Measurements from ENCODE around the gene FBN1. TPM values are rescaled to one million over a fixed set of nuclear protein-coding genes. Genes with fewer than 3 reads are reported as not detected.

FBN1 gene
- total and polyA plus RNA-seq, 10 of the 15 experiments (the other 5 are each of a cell fraction or from before 2014, with no cell fraction given), result 2.2 to 15.3 (median 7.0) TPM

DNA sequence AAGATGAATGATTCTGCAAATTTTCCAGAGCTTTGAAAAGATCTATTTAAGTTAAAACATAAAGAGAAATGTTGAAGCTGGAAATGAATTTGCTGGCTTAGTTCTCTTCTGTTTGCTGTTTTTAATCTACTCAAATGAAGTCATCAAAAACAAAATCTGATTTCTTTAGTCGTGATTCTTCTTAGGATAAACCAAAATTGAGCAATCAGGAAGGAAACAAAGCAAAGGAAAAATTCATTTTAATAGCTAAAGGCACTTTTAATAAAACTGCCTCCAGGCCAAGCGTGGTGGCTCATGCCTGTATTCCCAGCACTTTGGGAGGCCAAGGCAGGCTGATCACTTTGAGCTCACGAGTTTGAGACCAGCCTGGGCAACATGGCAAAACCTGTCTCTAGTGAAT, 223.1 kb downstream of the FBN1 start (continued):
- no peak for TF ChIP-seq CREB1 (IDR thresholded peaks at IDR 0.05; ENCODE audit: low read depth)

DNA sequence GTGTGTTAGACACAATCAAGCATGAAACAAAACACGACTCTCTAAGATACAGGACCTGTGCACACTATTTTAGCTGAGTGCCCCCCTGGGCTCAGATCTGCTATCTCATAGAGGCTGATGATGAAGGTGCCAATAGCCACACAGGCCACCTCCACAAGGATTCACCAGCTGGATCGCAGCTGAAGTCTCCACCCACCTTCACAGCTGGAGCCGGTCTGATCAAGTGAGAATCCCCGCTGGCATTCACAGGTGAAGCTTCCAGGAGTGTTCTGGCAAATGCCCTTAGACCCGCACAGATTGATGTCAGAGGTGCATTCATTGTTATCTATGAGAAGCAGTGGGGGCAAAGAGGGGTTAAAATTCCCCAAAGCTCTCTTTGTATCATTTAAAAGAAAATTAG, 224.1 kb downstream of the FBN1 start:
- no peaks in the 10 kb centered on the region for H3K27me3 ChIP-seq (replicated peaks in 1 of 2; ENCODE audit: control insufficient read depth in 2 of 2, insufficient read depth in 2 of 2, low read length in 1 of 2)
- peaks cover 0 to 2% of the 10 kb centered on the region in 2 experiments; a peak in 1 of 4 replicates for H3K36me3 ChIP-seq (ENCODE audit: control insufficient read depth in 2 of 2, insufficient read depth in 2 of 2, low read length in 1 of 2)
- no peak for FAIRE-seq
- no peak overlapping the region for H2AFZ ChIP-seq (ENCODE audit: control insufficient read depth, low read depth, low read length)
- intact Hi-C loops (cut with micrococcal nuclease; ENCODE audit: unreplicated experiment) (no loop called here), in situ Hi-C loops (cut with MboI) (no loop called here)
- peaks cover 2% of the 10 kb centered on the region; the same call in 1 of the 2 replicates for H3K4me1 ChIP-seq (ENCODE audit: control insufficient read depth, insufficient read depth, low read length)
- no peak for ATAC-seq
- BruUV-seq (replicated peaks), result no TSS peak
- SMC1A ChIA-PET (ENCODE audit: uncharacterized antibody, unreplicated experiment), result interaction anchor here (0.7 to 1.2 kb wide), 5 partner anchors 13 to 218 kb away, joined by 3 to 4 read pairs (median 3); no protein-coding TSS in a partner anchor
- POLR2A ChIA-PET, result interaction anchor here (0.6 kb wide), 1 partner anchor 23 kb away, joined by 4 read pairs; no protein-coding TSS in a partner anchor
- no peak overlapping the region for H3K4me2 ChIP-seq (ENCODE audit: control insufficient read depth, insufficient read depth)
- WGBS (ENCODE audit: insufficient coverage, insufficient replicate concordance, low lambda C conversion rate, missing lambda C conversion rate), result 78% methylated on average over 5 of the region's 5 CpGs
- H3K4me3 ChIP-seq, result no peak overlapping the region
- H4K20me1 ChIP-seq (ENCODE audit: control insufficient read depth, insufficient read depth), result no peaks in the 10 kb centered on the region
- DNase-seq (ENCODE audit: low read depth, low spot score), result no peak
- H3K79me2 ChIP-seq (ENCODE audit: control insufficient read depth, insufficient read depth, low read length), result no peaks in the 10 kb centered on the region
- RAD21 ChIA-PET (ENCODE audit: unreplicated experiment), result interaction anchor here (1.4 kb wide), 1 partner anchor 62 kb away, joined by 5 read pairs; no protein-coding TSS in a partner anchor
- H3K9ac ChIP-seq (ENCODE audit: control insufficient read depth, insufficient read depth, low read length), result no peak overlapping the region
- no peaks in the 10 kb centered on the region for H3K9me3 ChIP-seq (replicated peaks; ENCODE audit: control insufficient read depth, insufficient read depth, low read length)
- TF ChIP-seq KDM1A (IDR thresholded peaks at IDR 0.05; ENCODE audit: borderline replicate concordance), result no peak
- TF ChIP-seq FOXK2 (IDR thresholded peaks at IDR 0.05), result no peak
- TF ChIP-seq ZSCAN29 (IDR thresholded peaks at IDR 0.05), result no peak
- TF ChIP-seq NR2C1 (IDR thresholded peaks at IDR 0.05), result no peak
- no peak for TF ChIP-seq NFYA (IDR thresholded peaks at IDR 0.05; ENCODE audit: borderline replicate concordance, low read depth, low read length)
- H3K27ac ChIP-seq (ENCODE audit: control insufficient read depth, insufficient read depth), result no peak overlapping the region
- CTCF ChIA-PET, result interaction anchor here (1.2 to 3.3 kb wide), 2 partner anchors 62 to 86 kb away, joined by 3 to 8 read pairs; no protein-coding TSS in a partner anchor

DNA sequence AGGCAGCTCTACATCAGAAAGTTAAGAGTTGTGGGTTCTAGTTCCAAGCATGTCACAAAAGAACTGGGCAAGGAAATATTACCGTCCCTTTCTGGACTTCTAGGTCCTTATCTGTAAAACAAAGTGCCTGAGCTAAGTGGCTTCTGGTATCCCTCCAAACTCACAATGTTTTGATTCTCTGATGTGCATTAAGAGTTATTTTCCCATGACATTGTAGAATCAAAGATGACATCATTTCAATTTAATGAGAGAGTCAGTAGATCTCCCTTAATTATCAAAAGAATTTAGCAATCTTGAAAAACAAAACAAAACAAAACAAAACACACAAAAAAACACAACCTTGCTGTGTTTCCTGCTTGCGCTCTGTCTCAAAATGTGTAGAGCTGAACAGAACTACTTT, 225.6 kb downstream of the FBN1 start:
- WGBS (ENCODE audit: insufficient coverage, insufficient replicate concordance, low lambda C conversion rate, missing lambda C conversion rate), result 97% methylated on average over 2 of the region's 2 CpGs
- ChIA-PET RAD21 (ENCODE audit: unreplicated experiment) (no interaction called here), CTCF (interaction anchor here (3.3 kb wide), 1 partner anchor 61 kb away, joined by 8 read pairs; no protein-coding TSS in a partner anchor), POLR2A (no interaction called here), SMC1A (ENCODE audit: uncharacterized antibody, unreplicated experiment) (interaction anchor here (1.0 to 1.1 kb wide), 2 partner anchors 81 to 85 kb away, joined by 3 read pairs; no protein-coding TSS in a partner anchor)
- Histone ChIP-seq H3K9ac (ENCODE audit: control insufficient read depth, insufficient read depth, low read length) (no peak overlapping the region), H2AFZ (ENCODE audit: control insufficient read depth, low read depth, low read length) (no peak overlapping the region), H3K9me3 (replicated peaks; ENCODE audit: control insufficient read depth, insufficient read depth, low read length) (no peaks in the 10 kb centered on the region), H3K27me3 (replicated peaks in 1 of 2; ENCODE audit: control insufficient read depth in 2 of 2, insufficient read depth in 2 of 2, low read length in 1 of 2) (no peaks in the 10 kb centered on the region), H3K36me3 (ENCODE audit: control insufficient read depth in 2 of 2, insufficient read depth in 2 of 2, low read length in 1 of 2) (peaks cover 0 to under 1% of the 10 kb centered on the region in 2 experiments; a peak in 1 of 4 replicates), H3K79me2 (ENCODE audit: control insufficient read depth, insufficient read depth, low read length) (no peaks in the 10 kb centered on the region), H3K4me2 (ENCODE audit: control insufficient read depth, insufficient read depth) (no peak overlapping the region), H3K4me3 (no peak overlapping the region), H3K4me1 (ENCODE audit: control insufficient read depth, insufficient read depth, low read length) (peaks cover 2% of the 10 kb centered on the region; the same call in 1 of the 2 replicates), H3K27ac (ENCODE audit: control insufficient read depth, insufficient read depth) (no peak overlapping the region), H4K20me1 (ENCODE audit: control insufficient read depth, insufficient read depth) (no peaks in the 10 kb centered on the region)
- DNase-seq (ENCODE audit: low read depth, low spot score) (no peak), ATAC-seq (no peak), FAIRE-seq (no peak)
- in situ Hi-C loops (cut with MboI), result no loop called here
- no TSS peak for BruUV-seq (replicated peaks)
- peak; percentile 36; the same call in 1 of the 2 replicates for TF ChIP-seq ATF7 (IDR thresholded peaks at IDR 0.05; ENCODE audit: low read depth)
- TF ChIP-seq POLR2AphosphoS2 (IDR thresholded peaks at IDR 0.05; ENCODE audit: low read depth, low read length), result no peak
- intact Hi-C loops (cut with micrococcal nuclease; ENCODE audit: unreplicated experiment), result no loop called here
